ENCODE data around the gene CBX8.

CBX8 gene

DNA sequence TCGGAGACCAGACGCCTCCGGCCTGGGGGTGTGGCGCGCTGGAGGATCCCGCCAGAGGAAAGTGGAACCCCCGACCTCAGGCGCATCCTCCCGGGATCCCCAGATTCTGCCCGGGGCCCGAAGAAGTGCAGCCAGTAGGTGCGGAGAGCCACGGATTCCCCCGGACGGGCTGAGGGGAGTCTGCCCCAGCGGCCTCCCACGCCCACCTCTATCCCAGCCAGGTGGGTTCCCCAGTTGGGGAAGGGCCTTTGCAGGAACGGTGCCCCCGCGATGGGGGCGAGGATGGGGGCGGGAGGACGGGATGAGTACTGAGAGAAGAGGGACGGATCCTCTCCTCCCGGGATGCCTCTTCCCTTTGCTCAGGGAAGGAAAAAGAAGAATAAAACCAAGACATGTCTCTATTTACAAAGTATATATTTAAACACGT is 5.1 kb downstream of the CBX8 start:
- no peak for DNase-seq

- DNase-seq = no peak
These were observed 5.8 kb downstream of the CBX8 start for GRCh38 chr17:79790805-79791734.

- no peak for DNase-seq
These were observed 6.7 kb downstream of the CBX8 start for GRCh38 chr17:79789943-79790804.

GRCh38 chr17:79788989-79789942 is 7.6 kb downstream of the CBX8 start:
- no peak for DNase-seq

- DNase-seq = no peak
These were observed 8.4 kb downstream of the CBX8 start for GRCh38 chr17:79788455-79788854.

GRCh38 chr17:79786930-79787643 is 9.8 kb downstream of the CBX8 start:
- DNase-seq = no peak

DNA sequence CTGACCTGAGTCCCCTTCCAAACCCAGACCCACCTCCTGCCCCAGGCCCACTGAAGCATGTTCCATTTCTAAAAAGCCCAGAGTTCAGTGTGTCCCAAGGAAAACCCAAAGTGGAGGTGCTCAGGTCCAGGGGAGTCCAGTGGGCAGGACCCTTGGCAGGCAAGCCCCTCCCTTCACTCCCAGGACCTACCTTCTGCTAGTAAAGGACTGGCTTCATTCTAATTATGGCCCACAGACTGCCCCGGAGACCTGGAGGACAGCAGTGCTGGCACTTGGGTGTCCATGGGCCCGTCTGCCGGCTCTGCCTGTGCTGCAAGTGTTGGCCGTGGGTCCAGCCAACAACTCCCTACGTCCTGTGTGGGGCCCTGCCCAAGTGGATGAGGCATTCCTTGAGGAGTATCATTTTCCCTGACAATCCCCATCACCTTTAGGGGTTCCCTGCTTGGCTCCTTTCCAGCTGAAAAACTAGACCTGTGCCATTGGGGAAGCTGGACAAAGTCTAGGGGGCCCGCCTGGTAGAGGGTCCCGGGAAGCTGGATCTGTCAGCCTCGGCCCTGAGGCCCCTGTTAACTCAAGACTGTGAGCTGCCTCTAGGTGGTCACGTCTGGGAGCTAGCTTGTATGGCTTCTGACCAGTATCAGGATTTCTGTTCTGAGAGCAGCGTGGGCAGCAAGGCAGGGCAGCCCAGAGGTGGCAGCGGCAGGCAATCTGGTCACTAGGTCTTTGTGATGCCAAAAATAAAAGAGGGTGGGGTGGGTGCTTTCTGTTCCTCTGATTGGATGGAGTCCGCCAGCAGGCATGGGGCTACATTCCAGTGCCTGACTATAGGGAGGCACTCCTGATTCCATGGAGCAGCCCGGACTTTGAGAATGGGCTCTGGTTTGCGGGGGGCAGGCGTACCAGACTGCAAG is 10.7 kb downstream of the CBX8 start:
- DNase-seq = no peak

DNA sequence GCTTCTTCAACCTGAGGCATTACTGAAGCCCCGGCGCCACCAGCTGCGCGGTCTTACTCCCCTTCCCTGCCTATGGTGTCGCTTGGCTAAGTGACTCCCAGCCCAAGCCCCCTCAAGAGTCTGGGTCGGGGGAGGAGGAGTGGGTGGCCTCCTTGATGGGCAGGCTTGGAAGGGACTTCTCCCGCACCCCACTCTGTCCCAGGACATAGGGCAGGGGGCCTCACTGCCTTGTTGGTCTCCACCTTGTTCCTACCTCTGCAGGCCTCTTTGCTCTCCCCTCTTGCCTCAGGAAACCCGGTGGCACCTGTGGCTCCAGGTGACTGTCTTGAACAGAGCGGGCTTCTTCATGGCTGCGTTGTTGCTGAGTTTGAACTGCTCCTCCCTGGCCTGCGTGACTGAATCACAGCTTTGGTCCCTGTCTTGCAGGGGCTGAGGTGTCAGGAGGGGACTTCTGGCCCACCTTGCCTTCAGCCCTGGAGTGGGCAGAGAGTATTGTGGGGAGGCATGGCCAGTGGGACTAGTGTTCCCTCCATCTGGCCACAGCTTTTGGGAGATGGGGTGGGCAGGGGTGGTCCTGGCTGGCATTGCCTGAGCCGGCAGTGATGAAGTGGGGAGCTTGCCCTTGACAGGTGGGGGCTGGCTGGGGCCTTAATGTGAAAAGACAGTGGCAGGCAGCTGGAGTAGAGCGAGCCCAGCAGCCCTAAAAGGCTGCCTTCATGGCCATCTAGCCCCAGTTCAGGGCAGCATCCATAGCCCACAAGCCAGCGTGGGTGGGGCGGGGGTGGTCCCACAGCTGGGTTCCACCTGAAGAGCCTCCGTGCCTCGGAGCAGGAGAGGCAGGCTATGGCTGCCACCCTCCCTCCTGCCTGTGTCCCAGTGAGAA is 11.6 kb downstream of the CBX8 start:
- no peak for DNase-seq

DNA sequence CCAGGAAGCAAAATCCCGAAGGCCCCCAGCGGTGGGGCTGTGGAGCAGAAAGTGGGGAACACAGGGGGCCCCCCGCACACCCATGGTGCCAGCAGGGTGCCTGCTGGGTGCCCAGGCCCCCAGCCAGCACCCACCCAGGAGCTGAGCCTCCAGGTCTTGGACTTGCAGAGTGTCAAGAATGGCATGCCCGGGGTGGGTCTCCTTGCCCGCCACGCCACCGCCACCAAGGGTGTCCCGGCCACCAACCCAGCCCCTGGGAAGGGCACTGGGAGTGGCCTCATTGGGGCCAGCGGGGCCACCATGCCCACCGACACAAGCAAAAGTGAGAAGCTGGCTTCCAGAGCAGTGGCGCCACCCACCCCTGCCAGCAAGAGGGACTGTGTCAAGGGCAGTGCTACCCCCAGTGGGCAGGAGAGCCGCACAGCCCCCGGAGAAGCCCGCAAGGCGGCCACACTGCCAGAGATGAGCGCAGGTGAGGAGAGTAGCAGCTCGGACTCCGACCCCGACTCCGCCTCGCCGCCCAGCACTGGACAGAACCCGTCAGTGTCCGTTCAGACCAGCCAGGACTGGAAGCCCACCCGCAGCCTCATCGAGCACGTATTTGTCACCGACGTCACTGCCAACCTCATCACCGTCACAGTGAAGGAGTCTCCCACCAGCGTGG is 12.4 kb downstream of the CBX8 start:
- no peak for DNase-seq

DNA sequence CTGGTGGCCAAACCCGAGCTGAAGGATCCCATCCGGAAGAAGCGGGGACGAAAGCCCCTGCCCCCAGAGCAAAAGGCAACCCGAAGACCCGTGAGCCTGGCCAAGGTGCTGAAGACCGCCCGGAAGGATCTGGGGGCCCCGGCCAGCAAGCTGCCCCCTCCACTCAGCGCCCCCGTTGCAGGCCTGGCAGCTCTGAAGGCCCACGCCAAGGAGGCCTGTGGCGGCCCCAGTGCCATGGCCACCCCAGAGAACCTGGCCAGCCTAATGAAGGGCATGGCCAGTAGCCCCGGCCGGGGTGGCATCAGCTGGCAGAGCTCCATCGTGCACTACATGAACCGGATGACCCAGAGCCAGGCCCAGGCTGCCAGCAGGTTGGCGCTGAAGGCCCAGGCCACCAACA is 13.0 kb downstream of the CBX8 start:
- no peak for DNase-seq

DNA sequence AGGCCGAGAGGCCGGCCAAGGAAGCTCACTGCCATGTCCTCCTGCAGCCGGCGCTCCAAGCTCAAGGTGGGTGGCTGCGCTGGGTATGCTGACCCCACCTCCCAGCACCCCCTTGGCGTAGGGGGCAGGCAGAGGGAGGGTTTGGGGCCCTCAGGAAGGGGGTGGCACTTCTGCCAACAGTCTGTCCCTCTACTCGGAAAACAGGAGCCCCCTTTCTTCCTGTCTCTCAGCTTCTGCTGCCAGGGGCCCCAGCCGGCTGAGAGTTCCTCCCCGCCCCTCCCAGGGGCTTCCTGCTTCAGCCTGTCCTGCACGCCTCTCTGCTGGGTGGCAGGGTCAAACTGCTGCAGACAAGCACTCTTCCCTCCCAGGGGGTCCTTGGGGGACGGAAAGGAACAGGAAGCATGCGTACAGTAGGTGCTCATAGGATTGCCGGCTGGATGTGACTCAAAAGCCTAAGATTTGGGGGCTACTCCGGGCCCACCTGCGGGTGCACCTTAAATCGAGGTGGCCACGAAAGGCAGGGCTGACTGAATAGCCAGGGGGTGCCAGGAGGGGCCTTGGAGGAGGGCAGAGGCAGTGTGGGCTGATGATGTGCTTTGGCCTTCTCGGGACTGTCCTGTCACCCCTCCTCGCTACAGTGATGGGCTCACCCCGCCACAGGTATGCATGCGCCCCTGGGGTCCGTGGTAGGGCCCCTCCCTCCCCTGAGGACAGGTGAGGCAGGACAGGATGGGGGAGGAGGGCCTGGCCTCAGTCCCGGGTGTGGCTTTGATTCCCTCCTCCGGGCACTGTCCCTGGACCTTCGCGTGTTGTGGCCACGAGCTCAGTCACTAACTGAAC is 14.9 kb downstream of the CBX8 start:
- DNase-seq = no peak

DNA sequence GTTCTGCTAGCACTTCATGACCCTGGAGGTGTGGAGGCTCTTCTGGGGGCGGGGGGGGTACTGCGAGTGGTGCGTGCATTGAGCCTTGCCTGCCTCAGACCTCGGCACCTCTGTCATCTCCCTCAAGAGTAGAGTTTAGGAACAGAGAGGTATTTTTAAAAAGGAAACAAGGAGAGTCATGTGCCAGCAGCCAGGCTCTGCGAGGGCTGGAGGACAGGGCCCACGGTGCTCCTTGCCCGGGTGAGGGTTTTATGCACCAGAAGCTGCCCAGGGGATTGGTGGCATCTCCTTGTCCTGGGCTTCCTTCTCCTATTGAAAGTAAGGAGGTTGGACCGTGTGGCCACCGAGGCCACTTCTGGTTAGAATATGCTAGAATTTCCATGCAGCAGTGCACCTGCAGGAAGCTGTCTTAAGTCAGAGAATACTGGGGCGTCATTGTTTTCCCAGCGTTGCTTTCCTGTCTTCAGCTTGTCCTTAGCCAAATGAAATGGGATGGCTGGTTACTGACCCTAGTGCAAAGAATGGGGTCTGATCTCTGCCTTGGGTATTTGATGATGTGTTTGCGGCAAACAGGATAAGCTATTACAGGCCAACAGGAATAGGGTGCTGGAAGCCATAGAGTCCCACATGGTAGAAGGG is 15.7 kb downstream of the CBX8 start:
- no peak for DNase-seq

GRCh38 chr17:79779661-79780365 is 17.1 kb downstream of the CBX8 start:
- DNase-seq = no peak

DNA sequence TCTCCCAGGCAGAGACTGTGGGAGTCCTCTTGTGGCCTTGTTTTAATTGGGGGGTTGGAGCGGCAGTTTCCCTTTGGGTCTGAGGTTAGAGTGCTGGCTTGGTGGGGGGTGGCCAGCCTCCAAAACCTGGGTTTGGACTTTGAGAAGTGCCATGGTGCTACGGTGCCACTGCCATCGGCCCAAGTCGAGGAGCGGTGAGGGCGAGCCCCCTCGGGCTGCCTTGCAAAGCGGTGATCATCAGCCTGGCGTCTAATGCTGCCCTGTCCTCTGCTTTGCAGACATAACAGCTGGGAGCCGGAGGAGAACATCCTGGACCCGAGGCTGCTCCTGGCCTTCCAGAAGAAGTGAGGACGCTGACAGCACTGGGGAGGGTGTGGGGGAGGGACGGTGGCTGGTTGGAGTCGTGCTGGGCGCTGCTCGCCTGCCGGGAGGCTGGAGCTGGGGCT is 17.8 kb downstream of the CBX8 start:
- no peak for DNase-seq

GRCh38 chr17:79778504-79779083 is 18.3 kb downstream of the CBX8 start:
- DNase-seq = no peak

DNA sequence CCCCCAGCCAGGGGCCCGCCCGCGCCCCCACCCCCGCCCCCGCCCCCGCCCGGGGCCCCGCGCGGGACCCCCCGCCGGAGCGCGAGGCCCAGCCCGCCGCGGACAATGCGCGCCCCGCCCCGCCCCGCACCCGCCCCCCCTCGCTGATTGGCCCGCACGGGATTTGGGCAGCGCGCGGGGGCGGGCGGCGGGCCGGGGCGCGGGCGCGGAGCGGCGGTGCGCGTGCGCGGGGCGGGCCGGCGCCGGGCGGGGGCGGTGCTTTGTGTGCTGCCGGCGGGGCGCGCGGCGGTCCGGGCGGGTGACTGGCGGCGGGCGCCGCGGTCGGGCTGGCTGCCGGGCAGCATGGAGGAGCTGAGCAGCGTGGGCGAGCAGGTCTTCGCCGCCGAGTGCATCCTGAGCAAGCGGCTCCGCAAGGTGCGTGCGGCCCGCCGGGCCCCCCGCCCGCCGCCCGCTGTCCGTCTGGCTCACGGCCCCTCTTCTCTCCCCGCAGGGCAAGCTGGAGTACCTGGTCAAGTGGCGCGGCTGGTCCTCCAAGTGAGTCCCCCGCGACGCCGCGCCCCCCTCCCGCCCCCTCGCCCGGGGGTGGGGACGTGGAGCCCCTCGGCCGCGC is 18.9 kb downstream of the CBX8 start, which contains the start of gene CBX2:
Gene CBX2, plus strand, starts transcription at position 255 of the 610 bp plus-strand sequence. Its CDS starts 88 bp downstream, at position 343.
- peak; percentile 24 for DNase-seq
